Keratinocyte (primary cell): Measurements from ENCODE around the gene TMEM138.

Source experiments
- EZH2 ChIP-seq: IDR thresholded peaks from one replicate; pipeline ENCODE4 v1.6.1; 2012; ENCODE audit warnings: inconsistent platforms, mild to moderate bottlenecking, low read length, moderate library complexity
- TF ChIP-seq, protein P1 (sequence below), 3 experiments: IDR thresholded peaks in 1 of 3; conservative IDR thresholded peaks in 1 of 3; optimal IDR thresholded peaks in 1 of 3; 2 replicates in 2 of 3; 3 replicates in 1 of 3; pipeline versions ENCODE3 to v1.5.1; 2011; ENCODE audit warnings: low read length in 3 of 3, mild to moderate bottlenecking in 3 of 3, moderate library complexity in 2 of 3, control low read depth in 1 of 3, inconsistent platforms in 1 of 3; ENCODE audit not compliant: insufficient read depth in 2 of 3; ENCODE audit errors: extremely low read depth in 1 of 3

DNA sequence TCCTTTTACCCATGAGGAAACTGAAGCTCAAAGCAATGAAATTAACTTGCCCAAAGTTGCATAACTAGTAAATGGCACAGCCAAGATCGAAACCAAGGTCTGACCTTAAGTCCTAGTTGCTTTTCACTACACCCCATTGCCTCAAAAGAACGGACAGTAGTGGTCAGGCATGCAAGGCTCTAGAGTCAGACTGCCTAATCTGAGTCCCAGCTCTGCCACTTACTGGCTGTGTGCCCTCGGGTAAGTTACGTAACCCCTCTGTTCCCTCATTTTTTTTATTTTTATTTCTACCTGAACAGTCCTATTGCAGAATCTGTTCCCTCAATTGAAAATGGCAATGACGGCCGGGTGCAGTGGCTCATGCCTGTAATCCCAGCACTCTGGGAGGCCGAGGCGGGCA, 10.1 kb upstream of the TMEM138 start:
- TF ChIP-seq, protein P1, sequence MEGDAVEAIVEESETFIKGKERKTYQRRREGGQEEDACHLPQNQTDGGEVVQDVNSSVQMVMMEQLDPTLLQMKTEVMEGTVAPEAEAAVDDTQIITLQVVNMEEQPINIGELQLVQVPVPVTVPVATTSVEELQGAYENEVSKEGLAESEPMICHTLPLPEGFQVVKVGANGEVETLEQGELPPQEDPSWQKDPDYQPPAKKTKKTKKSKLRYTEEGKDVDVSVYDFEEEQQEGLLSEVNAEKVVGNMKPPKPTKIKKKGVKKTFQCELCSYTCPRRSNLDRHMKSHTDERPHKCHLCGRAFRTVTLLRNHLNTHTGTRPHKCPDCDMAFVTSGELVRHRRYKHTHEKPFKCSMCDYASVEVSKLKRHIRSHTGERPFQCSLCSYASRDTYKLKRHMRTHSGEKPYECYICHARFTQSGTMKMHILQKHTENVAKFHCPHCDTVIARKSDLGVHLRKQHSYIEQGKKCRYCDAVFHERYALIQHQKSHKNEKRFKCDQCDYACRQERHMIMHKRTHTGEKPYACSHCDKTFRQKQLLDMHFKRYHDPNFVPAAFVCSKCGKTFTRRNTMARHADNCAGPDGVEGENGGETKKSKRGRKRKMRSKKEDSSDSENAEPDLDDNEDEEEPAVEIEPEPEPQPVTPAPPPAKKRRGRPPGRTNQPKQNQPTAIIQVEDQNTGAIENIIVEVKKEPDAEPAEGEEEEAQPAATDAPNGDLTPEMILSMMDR (optimal IDR thresholded peaks at IDR 0.05 in 1 of 3, IDR thresholded peaks at IDR 0.05 in 1 of 3, conservative IDR thresholded peaks at IDR 0.05 in 1 of 3; ENCODE audit: extremely low read depth in 1 of 3, insufficient read depth in 2 of 3, low read length in 3 of 3): no peak
- no peak for TF ChIP-seq EZH2
